Measurements from ENCODE around the gene TSPAN32. TPM values are rescaled to one million over a fixed set of nuclear protein-coding genes. Genes with fewer than 3 reads are reported as not detected.

Gene TSPAN32
- total RNA-seq, 1 donor from 2014 or later: not detected

DNA sequence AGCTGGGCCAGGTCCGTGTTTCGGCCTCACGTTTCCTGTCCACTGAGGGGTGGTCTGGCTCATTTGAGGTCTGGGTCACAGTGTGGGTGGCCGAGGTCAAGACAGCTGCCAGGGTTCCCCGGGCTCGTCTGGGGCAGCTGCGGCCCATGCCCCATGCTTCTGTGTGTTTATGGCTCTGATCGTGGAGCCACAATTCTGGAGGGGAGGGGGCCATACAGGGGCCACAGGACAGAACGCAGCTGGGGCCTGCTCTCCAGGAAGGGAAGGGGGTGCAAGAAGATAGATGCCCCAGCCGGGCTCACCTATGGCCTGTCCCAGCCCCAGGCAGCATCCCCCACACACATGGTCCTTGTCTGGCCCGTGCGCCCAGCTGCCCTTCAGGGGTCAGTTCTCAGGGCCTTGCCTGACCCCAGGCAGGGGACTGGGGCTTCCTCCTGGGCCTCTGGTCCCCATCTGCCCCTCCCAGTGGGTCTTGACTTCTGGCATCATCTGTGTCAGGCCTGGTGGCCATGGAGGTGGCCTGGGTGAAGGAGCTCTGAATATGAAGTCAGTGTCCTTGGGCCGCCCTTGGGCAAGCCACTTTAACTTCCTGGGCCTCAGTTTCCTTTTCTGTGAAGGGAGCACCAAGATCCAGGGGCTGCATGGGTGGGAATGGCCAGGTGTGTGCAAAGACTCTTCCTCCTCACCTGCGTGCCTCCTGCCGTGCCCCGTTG, 8.4 kb downstream of the TSPAN32 start:
- DNase-seq (ENCODE audit: low spot score): peak; percentile 86
- H3K27ac Mint-ChIP-seq (ENCODE audit: unreplicated experiment): no peak overlapping the region
- TF ChIP-seq, protein P1, sequence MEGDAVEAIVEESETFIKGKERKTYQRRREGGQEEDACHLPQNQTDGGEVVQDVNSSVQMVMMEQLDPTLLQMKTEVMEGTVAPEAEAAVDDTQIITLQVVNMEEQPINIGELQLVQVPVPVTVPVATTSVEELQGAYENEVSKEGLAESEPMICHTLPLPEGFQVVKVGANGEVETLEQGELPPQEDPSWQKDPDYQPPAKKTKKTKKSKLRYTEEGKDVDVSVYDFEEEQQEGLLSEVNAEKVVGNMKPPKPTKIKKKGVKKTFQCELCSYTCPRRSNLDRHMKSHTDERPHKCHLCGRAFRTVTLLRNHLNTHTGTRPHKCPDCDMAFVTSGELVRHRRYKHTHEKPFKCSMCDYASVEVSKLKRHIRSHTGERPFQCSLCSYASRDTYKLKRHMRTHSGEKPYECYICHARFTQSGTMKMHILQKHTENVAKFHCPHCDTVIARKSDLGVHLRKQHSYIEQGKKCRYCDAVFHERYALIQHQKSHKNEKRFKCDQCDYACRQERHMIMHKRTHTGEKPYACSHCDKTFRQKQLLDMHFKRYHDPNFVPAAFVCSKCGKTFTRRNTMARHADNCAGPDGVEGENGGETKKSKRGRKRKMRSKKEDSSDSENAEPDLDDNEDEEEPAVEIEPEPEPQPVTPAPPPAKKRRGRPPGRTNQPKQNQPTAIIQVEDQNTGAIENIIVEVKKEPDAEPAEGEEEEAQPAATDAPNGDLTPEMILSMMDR (IDR thresholded peaks at IDR 0.05): no peak
- H3K4me3 Mint-ChIP-seq (ENCODE audit: unreplicated experiment): no peak overlapping the region
- H3K27me3 Mint-ChIP-seq (ENCODE audit: low read depth): no peaks in the 10 kb centered on the region
- no peaks in the 10 kb centered on the region for H3K9me3 Mint-ChIP-seq (ENCODE audit: low read depth)
- H3K4me1 Mint-ChIP-seq (ENCODE audit: low read depth): peaks cover 22% of the 10 kb centered on the region
- no peaks in the 10 kb centered on the region for H3K36me3 Mint-ChIP-seq (ENCODE audit: low read depth)

DNA sequence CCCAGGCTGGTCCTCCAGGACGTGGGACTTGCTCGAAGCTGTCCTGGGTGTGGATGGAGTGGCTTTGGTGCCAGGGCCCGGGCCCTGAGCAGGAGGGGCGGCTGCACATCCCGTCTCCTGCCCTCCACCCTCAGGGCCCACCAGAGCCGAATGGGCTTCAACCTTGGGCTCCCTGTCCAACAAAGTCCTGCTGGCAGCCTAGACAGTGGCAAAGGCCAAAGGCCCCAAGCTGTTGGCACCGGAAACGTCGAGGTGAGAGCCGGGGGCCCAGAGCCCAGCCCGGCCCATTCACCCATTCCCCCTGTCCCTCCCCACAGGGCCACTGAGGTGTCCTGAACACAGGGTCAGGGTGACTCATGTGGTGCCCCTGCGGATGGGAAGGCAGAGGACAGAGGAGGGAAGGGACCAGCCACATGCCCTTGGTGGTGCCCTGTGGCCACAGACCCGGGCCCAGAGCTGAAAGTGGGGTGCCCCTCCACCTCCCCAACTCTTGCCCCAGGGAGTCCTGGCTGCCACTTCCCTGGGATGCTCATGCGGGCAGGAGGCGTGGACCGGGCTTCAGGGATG, 9.1 kb downstream of the TSPAN32 start:
- Mint-ChIP-seq H3K36me3 (ENCODE audit: low read depth) (no peaks in the 10 kb centered on the region), H3K4me1 (ENCODE audit: low read depth) (peaks cover 16% of the 10 kb centered on the region), H3K9me3 (ENCODE audit: low read depth) (no peaks in the 10 kb centered on the region), H3K27me3 (ENCODE audit: low read depth) (no peaks in the 10 kb centered on the region), H3K4me3 (ENCODE audit: unreplicated experiment) (no peak overlapping the region), H3K27ac (ENCODE audit: unreplicated experiment) (no peak overlapping the region)
- DNase-seq (ENCODE audit: low spot score): no peak
- TF ChIP-seq, protein P1 (IDR thresholded peaks at IDR 0.05): no peak

DNA sequence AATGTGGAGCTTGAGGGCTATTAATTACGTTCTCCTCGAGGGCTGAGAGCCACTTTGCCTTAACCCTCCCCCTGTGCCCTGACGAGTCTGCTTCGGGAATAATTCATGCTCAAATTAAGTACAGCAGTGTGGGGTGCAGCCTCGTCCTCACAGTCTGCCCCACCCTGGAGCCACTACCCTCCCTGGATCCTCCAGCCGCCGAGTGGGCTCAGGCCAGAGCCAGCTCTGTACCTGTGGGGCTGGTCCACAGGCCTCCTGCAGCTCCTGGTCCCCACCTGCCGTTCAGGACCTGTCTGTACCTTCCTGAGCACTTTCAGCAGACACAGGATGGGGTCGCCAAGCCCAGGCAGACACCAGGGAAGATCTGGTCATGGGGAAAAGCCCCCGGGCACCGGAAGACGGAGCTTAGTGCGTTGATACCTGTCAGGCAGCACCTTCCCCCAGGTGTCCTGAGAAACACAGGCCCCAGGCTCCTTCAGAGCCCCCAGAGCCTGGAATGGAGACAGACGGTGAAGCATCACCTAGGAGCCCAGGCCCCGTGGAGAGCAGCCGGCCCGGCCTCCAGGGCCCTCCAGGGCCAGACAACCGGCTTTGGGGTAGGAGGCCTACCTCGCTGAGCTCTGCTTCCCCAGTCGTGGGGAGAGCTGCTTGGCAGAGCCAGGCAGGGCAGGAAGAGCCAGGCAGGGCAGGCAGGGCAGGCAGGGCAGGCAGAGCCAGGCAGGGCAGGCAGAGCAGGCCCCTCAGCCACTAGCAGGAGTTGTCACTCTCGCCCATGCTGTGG, 9.7 kb downstream of the TSPAN32 start:
- H3K9me3 Mint-ChIP-seq (ENCODE audit: low read depth): no peaks in the 10 kb centered on the region
- no peak overlapping the region for H3K4me3 Mint-ChIP-seq (ENCODE audit: unreplicated experiment)
- no peaks in the 10 kb centered on the region for H3K36me3 Mint-ChIP-seq (ENCODE audit: low read depth)
- no peak for DNase-seq (ENCODE audit: low spot score)
- no peak overlapping the region for H3K27ac Mint-ChIP-seq (ENCODE audit: unreplicated experiment)
- peaks cover 10% of the 10 kb centered on the region for H3K4me1 Mint-ChIP-seq (ENCODE audit: low read depth)
- H3K27me3 Mint-ChIP-seq (ENCODE audit: low read depth): no peaks in the 10 kb centered on the region
- TF ChIP-seq, protein P1 (IDR thresholded peaks at IDR 0.05): no peak

DNA sequence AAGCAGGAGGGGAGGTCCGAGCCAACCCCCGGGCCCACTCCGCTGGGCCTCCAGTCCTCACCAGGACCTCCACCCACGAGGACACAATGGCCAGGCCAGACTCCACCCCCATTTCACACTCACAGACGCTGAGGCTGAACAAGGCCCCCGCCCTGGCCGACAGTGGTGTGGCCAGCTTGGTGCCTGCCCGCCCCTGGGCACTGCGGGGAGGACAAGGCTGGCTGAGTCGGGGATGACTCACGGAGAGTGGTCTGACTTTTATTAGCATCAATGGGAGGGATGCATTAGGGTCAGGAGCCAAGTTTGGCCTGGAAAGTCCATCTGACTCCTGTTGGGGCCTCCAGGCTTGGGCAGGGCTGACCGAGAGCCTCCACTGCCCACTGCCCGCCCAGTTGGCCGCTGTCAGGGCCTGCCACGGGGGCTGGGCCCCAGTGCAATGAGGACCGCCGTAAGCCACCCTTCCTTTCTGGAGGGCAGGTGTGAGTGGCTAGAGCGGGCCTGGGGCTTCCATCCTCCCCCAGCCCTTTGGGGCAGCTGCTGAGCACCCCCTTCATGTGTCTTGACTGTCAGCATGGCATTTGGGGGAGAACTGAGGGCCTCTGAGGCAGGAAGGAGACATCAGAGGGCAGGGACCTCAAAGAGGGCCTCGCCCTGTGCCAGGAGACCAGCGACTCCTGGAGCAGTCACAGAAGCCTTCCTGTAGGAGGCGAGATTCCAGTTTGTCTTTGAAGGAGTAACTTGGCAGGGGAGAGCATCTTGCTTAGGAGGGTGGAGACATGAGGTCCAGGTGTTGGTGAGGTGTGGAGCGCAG, 10.6 kb downstream of the TSPAN32 start:
- H3K27me3 Mint-ChIP-seq (ENCODE audit: low read depth): no peaks in the 10 kb centered on the region
- no peaks in the 10 kb centered on the region for H3K36me3 Mint-ChIP-seq (ENCODE audit: low read depth)
- no peak for DNase-seq (ENCODE audit: low spot score)
- no peak overlapping the region for H3K27ac Mint-ChIP-seq (ENCODE audit: unreplicated experiment)
- H3K9me3 Mint-ChIP-seq (ENCODE audit: low read depth): no peaks in the 10 kb centered on the region
- H3K4me3 Mint-ChIP-seq (ENCODE audit: unreplicated experiment): no peak overlapping the region
- H3K4me1 Mint-ChIP-seq (ENCODE audit: low read depth): peaks cover 9% of the 10 kb centered on the region
- TF ChIP-seq, protein P1 (IDR thresholded peaks at IDR 0.05): peak; percentile 29
